Esophagus (tissue), 2 donors: ENCODE results near the gene GPR156. TPM values are rescaled to one million over a fixed set of nuclear protein-coding genes. Genes with fewer than 3 reads are reported as not detected.

Experiments used
- H3K27ac ChIP-seq, 2 donors: one replicate each; pipeline ENCODE4 v1.5.1; 2013; ENCODE audit warnings: low read depth in 2 of 2, mild to moderate bottlenecking in 2 of 2, inconsistent platforms in 1 of 2, low read length in 1 of 2, moderate library complexity in 1 of 2
- H3K27me3 ChIP-seq, 2 donors: one replicate each; pipeline ENCODE4 v1.6.1; 2013; ENCODE audit warnings: low read length in 2 of 2, control low read depth in 1 of 2, mild to moderate bottlenecking in 1 of 2; ENCODE audit not compliant: insufficient read depth in 2 of 2, control insufficient read depth in 1 of 2
- H3K36me3 ChIP-seq, 2 donors: one replicate each; pipeline ENCODE4 v1.6.1; 2013; ENCODE audit warnings: low read length in 1 of 2; ENCODE audit not compliant: control insufficient read depth in 2 of 2, insufficient read depth in 2 of 2
- H3K4me1 ChIP-seq, 2 donors: one replicate each; pipeline ENCODE4 v1.6.1; 2013; ENCODE audit warnings: low read length in 1 of 2; ENCODE audit not compliant: control insufficient read depth in 2 of 2, insufficient read depth in 2 of 2
- H3K4me3 ChIP-seq, 2 donors: one replicate each; pipeline ENCODE4 v1.5.1; 2013; ENCODE audit warnings: low read length in 2 of 2, mild to moderate bottlenecking in 2 of 2, low read depth in 1 of 2, moderate library complexity in 1 of 2
- H3K9me3 ChIP-seq, 2 donors: one replicate each; pipeline ENCODE4 v1.6.1; 2013; ENCODE audit warnings: mild to moderate bottlenecking in 2 of 2, low read depth in 1 of 2, low read length in 1 of 2, moderate library complexity in 1 of 2; ENCODE audit not compliant: control insufficient read depth in 2 of 2, insufficient read depth in 1 of 2
- WGBS, 2 donors: extraction: QIAGEN DNeasy Blood & Tissue Kit; methylation state at CpG; one replicate each; pipeline ENCODE4 v1.1.7; 2013; 5-methylcytosine and 5-hydroxymethylcytosine counted together
- polyA plus RNA-seq, 2 donors: library from polyadenylated mRNA; stranded (reverse); fragments of 200-250 nt; gene quantifications; one replicate each; pipeline ENCODE4 v1.2.3, GENCODE V29; 2013
- donor health status: healthy with polysubstance abuse.
- donor health status: Bipolar disorder and iron deficiency.

The GPR156 gene
- polyA plus RNA-seq, 2 donors: 0.07 to 0.10 TPM

GRCh38 chr3:120171134-120171873 is 113.7 kb downstream of the GPR156 start:
- H3K4me3 ChIP-seq: no peak overlapping the region
- H3K4me1 ChIP-seq: peaks cover 2 to 8% of the 10 kb centered on the region in 2 donors
- no peaks in the 10 kb centered on the region for H3K27me3 ChIP-seq
- H3K27ac ChIP-seq: no peak overlapping the region
- no peaks in the 10 kb centered on the region for H3K9me3 ChIP-seq
- no peaks in the 10 kb centered on the region for H3K36me3 ChIP-seq
- WGBS, 2 donors: 84 to 93% methylated on average over 8 of the region's 8 CpGs

DNA sequence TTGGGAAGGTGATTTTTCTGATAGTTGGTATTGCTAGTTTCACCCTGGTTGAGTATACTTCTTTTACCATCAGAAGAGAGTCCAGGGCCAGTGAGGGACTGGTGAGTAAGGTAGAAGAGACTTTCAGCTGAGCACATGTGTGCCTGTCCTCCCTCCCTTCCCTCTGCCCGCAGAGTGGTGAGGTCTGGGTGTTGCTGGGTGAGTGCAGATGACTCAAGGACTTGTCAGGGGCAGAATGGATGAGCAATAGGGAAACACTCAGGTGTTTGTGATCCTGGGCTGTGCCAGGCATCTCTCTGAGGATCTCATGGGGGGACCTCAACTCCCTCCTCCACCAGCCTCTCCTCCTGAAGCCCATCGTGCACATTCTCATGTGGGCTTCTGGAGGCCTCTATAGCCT is 114.8 kb downstream of the GPR156 start:
- no peak overlapping the region for H3K4me3 ChIP-seq
- 57 to 70% methylated on average over 2 of the region's 2 CpGs for WGBS, 2 donors
- H3K27me3 ChIP-seq: no peaks in the 10 kb centered on the region

GRCh38 chr3:120169407-120169806 is 115.6 kb downstream of the GPR156 start:
- H3K27me3 ChIP-seq: no peaks in the 10 kb centered on the region
- no peaks in the 10 kb centered on the region for H3K9me3 ChIP-seq
- H3K36me3 ChIP-seq: no peaks in the 10 kb centered on the region
- H3K4me1 ChIP-seq: peaks cover 2 to 8% of the 10 kb centered on the region in 2 donors
- H3K27ac ChIP-seq: no peak overlapping the region
- WGBS, 2 donors: 71 to 75% methylated on average over 5 of the region's 5 CpGs
- H3K4me3 ChIP-seq: no peak overlapping the region

More for the DNA sequence above, 114.8 kb downstream of the GPR156 start:
- Histone ChIP-seq H3K36me3 (no peaks in the 10 kb centered on the region), H3K4me1 (peaks cover 2 to 8% of the 10 kb centered on the region in 2 donors), H3K9me3 (no peaks in the 10 kb centered on the region), H3K27ac (peak overlapping the region in 1 of 2 donors; percentile 58)

- Histone ChIP-seq H3K4me3 (no peak overlapping the region), H3K36me3 (no peaks in the 10 kb centered on the region), H3K9me3 (no peaks in the 10 kb centered on the region), H3K27ac (no peak overlapping the region), H3K4me1 (peaks cover 2 to 8% of the 10 kb centered on the region in 2 donors), H3K27me3 (no peaks in the 10 kb centered on the region)
- WGBS, 2 donors: 90 to 93% methylated on average over 3 of the region's 3 CpGs
These were observed 116.4 kb downstream of the GPR156 start for GRCh38 chr3:120168611-120169010.

DNA sequence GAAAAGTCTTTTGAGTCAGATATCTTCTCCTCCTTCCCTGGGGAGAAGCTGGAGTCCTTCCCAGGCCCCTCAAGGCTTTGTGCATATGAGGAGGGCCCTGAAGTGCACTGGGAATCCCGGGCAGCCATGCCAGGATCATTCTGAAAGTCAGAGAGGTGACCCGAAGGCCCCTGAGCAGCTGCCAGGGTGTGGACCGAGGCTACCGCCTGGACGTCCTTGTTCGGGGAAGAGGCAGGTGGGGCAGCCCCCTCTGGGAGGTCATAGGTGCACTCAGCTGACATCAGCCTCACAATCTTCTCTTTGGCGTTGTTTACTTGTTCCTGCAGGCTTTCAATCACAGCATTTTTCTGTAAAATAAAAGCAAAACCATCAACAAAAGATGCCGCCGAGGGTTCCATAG is 117.0 kb downstream of the GPR156 start:
- Histone ChIP-seq H3K27me3 (no peaks in the 10 kb centered on the region), H3K4me3 (no peak overlapping the region), H3K27ac (no peak overlapping the region), H3K4me1 (peaks cover 2 to 8% of the 10 kb centered on the region in 2 donors), H3K36me3 (no peaks in the 10 kb centered on the region), H3K9me3 (no peaks in the 10 kb centered on the region)
- 84 to 90% methylated on average over 9 of the region's 9 CpGs for WGBS, 2 donors

GRCh38 chr3:120167488-120167887 is 117.5 kb downstream of the GPR156 start:
- Histone ChIP-seq H3K9me3 (no peaks in the 10 kb centered on the region), H3K4me1 (peaks cover 2 to 8% of the 10 kb centered on the region in 2 donors), H3K4me3 (no peak overlapping the region), H3K27me3 (no peaks in the 10 kb centered on the region), H3K36me3 (no peaks in the 10 kb centered on the region), H3K27ac (no peak overlapping the region)
- 87 to 95% methylated on average over 9 to 10 of the region's 10 CpGs for WGBS, 2 donors

DNA sequence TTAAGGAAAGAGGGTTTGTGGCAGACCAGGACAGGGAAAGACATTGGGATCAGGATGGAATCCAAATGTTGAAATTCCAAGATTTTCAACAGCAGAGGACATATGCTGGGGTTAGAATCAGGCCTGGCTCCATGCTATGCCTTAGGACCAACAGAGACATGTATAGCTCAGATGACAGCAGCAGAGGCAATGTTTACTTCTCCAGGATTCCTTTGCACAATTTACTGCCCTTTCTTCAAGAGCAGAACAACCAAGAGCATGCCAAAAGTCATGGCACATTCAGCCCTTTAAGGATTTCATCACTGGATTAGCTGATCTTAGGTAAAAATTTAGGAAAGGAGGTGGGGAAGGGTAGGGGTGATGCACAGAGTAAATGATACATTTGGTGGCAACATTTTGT is 121.2 kb downstream of the GPR156 start:
- H3K27ac ChIP-seq: no peak overlapping the region
- no peaks in the 10 kb centered on the region for H3K4me1 ChIP-seq
- H3K9me3 ChIP-seq: no peaks in the 10 kb centered on the region
- no peak overlapping the region for H3K4me3 ChIP-seq
- no peaks in the 10 kb centered on the region for H3K36me3 ChIP-seq
- no peaks in the 10 kb centered on the region for H3K27me3 ChIP-seq

DNA sequence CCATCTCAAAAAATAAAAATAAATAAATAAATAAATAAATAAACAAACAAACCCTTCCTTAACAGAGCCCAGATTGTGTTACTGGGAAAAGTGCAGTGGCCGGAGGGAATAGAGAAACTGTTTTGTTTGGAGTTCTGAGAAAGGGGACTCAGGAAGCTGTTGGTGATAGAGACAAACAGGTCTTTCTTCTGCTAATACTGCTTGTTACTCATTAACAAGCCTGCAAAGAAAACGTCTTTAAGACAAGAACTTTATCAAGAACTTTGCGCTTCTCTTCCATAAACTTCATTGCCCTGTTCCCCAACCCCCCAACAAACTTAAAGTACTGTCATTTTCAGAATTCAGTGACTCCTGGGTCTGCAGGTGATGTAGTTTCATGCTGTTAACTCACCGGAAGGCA is 122.0 kb downstream of the GPR156 start:
- Histone ChIP-seq H3K27me3 (no peaks in the 10 kb centered on the region), H3K9me3 (no peaks in the 10 kb centered on the region), H3K27ac (no peak overlapping the region), H3K4me3 (no peak overlapping the region), H3K36me3 (no peaks in the 10 kb centered on the region), H3K4me1 (no peaks in the 10 kb centered on the region)
- 68 to 89% methylated on average over 4 of the region's 4 CpGs for WGBS, 2 donors

DNA sequence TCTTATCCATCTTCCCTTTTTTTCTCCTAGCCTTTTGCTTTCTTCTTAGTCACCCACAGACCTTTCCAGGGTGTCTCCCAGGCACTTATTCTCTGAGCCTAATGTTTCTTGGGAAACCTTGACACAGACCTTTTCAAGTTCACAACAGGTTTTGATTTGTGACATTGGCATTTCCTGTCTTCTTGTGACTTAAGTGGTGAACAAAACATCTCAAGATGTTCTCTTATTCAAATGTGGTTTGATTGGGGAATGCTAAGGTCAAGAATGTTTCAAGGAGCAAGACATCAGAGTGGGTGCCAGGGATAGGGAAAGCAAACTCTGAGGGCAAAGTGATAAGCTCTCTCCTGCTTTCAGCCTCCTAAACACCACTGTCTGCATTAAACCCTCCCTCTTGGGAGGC is 122.6 kb downstream of the GPR156 start:
- H3K27ac ChIP-seq: no peak overlapping the region
- no peaks in the 10 kb centered on the region for H3K27me3 ChIP-seq
- no peak overlapping the region for H3K4me3 ChIP-seq
- H3K36me3 ChIP-seq: no peaks in the 10 kb centered on the region
- no peaks in the 10 kb centered on the region for H3K9me3 ChIP-seq
- no peaks in the 10 kb centered on the region for H3K4me1 ChIP-seq

- H3K36me3 ChIP-seq: no peaks in the 10 kb centered on the region
- H3K27ac ChIP-seq: no peak overlapping the region
- H3K9me3 ChIP-seq: no peaks in the 10 kb centered on the region
- 88 to 92% methylated on average over 3 of the region's 3 CpGs for WGBS, 2 donors
- H3K4me1 ChIP-seq: no peaks in the 10 kb centered on the region
- no peaks in the 10 kb centered on the region for H3K27me3 ChIP-seq
- no peak overlapping the region for H3K4me3 ChIP-seq
These were observed 123.1 kb downstream of the GPR156 start for GRCh38 chr3:120161902-120162301.
